COR-L47 (cell line): ENCODE measurements around the gene SPRED1.

ENCODE experiments used
- DNase-seq: peaks from one replicate; lab custom pipeline; 2025; lab: John Stamatoyannopoulos, UW

Gene SPRED1

GRCh38 chr15:38281031-38281430 lies 28.4 kb downstream of the SPRED1 start:
- no peak for DNase-seq

- no peak for DNase-seq
These were observed 30.4 kb downstream of the SPRED1 start for GRCh38 chr15:38283010-38283409.

DNA sequence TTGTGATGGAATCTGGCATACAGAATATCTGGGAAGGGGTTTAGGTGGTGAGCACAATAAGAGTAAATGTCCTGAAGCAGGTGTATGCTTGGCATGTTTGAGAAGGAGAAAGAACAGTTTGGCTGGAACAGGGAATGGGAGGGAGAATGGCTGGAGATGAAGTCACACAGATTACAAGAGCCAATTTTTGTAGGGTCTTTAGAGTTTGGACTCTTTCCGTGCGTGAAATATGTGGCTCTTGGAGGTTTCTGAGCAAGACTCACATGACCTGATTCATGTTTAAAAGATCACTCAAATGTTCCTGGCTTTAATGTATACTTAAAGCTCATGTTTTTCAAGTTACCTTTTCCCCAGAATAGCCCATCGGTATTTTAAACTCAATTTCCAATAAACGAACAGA lies 32.8 kb downstream of the SPRED1 start:
- DNase-seq, result no peak

- no peak for DNase-seq
These were observed 41.5 kb downstream of the SPRED1 start for GRCh38 chr15:38294126-38294525.

DNA sequence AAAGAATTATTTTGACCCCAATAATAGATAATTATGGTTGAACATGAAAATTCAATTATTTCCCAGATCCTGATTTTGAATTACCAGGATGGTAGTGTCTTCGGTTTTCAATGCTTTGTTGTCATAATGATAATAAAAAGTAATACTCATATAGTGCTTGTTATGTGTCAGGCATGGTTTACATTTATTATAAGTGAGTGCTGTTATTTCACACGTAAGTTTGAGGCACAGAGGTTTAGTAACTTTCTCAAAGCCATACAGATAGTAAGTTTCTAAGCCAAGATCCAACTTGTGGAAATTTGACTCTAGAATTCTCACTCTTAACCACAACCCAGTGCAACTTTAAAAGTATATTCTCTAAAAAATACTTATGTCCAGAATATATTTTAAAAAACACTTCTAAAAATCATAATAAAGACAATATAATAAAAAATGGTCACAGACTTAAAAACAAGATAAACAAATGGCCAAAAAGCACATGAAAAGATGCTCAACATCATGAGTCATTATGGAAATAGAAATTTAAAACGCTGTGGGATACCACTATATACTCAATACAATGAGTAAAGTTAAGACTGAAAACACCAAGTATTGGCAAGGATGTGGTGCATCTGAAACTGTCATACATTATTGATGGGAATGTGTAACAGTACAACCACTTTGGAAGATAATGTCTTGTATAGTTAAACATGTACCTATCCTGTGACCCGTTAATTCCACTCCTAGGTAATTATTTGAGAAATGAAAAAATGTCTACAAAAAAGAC lies 45.2 kb downstream of the SPRED1 start:
- no peak for DNase-seq

- DNase-seq, result no peak
These were observed 46.6 kb downstream of the SPRED1 start for GRCh38 chr15:38299216-38299615.

GRCh38 chr15:38300395-38300794 lies 47.8 kb downstream of the SPRED1 start:
- DNase-seq, result no peak

DNA sequence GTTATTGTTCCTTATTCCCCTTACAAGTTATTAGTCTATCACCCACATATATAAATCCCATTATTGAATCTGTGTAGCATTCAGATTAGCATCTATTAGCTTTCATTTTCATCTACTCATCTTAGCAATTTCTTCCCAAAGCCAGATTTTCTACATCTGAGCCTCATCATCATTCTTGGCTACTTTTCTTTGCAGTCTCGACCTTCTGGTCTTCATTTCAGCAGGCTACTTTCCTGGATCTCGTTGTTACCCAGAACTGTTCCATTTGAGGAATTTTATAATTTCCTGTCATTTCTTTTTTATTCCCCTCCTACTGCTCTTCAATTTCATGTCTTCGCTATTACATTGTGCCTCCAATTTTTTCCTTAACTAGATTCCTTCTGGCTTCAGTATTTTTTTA lies 51.8 kb downstream of the SPRED1 start:
- DNase-seq, result no peak

- no peak for DNase-seq
These were observed 54.6 kb downstream of the SPRED1 start for GRCh38 chr15:38307251-38307650.

DNA sequence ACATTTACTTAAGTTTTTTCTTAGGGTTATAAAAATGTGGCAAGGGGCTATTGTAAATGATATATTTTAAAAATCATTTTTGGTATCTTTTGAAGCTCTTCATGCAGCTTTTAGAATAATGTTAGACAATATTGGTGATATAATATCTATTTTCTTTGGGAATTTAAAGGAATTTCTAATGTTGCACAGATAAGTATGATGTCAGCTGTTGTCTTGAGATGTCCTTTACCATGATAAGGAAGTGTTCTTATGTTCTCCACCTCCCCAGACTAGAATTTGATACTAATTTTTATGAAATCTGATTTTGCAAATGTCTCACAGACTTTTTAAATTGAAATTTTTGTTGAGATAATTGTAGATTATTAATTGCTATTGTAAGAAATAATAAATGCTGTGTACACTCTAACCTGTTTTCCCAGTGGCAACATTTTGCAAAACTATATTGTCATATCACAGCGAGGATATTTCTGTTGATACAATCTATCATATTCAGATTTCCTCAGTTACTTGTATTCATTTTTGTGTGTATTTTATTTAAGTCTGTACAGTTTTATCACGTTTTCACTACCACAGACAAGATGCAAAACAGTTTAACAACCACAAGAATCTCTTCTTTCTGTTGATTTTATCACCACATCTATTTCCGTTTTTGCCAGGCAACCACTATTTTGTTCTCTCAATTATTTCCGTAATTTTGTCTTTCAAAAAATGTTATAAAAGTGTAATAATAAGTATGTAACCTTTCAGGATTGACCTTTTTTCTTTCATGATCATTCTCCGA lies 55.4 kb downstream of the SPRED1 start:
- DNase-seq, result no peak

- DNase-seq, result no peak
These were observed 56.2 kb downstream of the SPRED1 start for GRCh38 chr15:38308797-38309196.

GRCh38 chr15:38312190-38312589 lies 59.6 kb downstream of the SPRED1 start:
- DNase-seq, result no peak

DNA sequence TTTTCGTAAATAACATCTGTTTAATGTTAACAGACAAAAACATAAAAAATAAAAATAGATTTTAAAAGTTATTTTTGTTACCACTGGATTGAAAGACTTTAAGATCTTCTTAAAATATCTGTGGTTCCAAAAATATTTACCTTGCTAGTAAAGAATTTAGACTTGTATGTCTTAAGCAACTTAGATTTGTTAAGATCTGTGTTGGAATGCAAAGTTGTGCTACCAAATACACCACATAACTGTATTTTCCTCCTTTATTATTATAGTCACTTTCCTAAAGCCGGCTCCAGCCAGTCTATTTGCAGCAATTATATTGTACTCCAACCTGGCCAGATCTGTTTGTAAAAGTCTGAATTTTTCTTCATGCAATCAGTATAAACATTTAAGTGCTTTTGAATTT lies 63.7 kb downstream of the SPRED1 start:
- DNase-seq, result no peak

DNA sequence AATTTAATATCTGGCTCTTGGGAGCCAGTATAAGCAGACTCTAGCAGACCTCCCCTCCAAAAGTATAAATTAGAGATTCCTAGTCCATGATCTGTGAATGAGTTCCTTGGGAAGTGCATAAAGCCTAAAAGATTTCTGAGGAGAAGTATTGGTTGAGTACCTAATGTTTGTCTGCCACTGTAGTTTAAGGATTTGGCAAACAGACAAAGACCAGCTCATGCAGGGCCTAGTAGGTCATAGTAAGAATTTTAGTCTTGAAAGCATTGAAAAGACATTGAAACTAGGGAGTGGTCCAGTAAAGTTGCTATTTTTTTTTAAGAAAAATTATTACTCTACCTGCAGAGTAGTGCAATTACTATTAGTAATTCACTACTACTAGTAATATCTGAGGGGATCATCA lies 67.5 kb downstream of the SPRED1 start:
- no peak for DNase-seq

- DNase-seq, result no peak
These were observed 68.2 kb downstream of the SPRED1 start for GRCh38 chr15:38320866-38321265.

DNA sequence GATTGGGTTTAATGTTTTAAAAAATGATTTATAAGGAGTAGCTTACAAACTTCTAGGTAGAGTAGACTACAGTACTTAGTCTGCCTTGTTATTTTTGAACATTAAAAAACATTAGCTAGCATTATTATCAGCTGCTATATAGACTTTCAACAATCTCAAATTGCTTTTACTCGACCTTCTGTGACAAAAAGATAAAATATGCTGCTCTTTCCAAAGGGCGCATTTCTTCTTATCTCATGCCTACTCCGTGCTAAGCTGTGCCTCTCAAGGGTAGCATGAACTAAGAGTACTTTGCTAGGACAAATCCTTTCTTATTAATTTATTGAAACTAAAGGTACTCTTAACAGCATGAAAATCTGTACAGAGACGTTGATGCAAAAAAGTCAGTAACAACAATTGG lies 71.3 kb downstream of the SPRED1 start:
- DNase-seq, result no peak

DNA sequence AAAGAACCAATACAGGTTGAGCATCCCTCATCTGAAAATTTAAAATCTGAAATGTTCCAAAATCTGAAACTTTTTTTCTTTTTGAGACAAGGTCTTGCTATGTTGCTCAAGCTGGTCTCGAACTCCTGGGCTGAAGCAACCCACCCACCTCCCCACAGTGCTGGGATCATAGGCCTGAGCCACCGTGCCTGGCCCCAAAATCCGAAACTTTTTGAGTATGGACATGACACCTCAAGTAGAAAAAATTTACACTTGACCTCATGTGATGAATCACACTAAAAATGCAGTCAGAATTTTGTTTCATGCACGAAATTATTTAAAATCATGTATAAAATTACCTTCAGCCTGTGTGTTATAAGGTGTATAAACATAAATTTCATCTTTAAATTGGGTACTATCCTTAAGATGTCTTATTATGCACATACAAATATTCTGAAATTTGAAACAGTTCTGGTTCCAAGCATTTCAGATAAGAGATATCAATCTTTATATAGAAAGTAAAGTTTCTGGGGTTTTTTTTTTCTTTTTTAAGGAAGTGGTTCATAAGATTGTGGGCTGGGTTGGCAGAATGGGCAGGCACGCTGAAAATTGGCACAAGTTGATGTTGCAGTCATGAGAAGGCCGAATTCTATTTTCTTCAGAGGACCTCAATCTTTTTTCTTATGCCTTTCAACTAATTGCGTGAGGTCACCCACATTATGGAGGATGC lies 72.5 kb downstream of the SPRED1 start:
- DNase-seq, result no peak

- no peak for DNase-seq
These were observed 73.0 kb downstream of the SPRED1 start for GRCh38 chr15:38325648-38325990.

DNA sequence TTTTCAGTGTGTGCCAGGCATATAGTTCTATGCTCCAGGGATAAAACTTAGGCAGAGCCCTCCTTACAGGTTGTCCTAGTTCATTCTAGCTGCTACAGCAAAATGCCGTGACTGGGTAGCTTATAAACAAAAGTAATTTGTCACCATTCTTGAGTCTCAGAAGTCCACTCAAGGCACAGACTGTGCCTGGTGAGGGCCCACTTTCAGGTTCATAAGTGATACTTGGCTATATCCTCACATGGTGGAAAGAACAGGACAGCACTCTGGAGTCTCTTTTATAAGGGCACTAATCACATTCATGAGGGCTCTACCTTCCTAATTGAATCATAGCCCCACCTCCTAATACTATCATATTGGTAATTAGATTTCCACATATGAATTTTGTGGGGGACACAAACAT lies 80.1 kb downstream of the SPRED1 start:
- DNase-seq, result no peak

DNA sequence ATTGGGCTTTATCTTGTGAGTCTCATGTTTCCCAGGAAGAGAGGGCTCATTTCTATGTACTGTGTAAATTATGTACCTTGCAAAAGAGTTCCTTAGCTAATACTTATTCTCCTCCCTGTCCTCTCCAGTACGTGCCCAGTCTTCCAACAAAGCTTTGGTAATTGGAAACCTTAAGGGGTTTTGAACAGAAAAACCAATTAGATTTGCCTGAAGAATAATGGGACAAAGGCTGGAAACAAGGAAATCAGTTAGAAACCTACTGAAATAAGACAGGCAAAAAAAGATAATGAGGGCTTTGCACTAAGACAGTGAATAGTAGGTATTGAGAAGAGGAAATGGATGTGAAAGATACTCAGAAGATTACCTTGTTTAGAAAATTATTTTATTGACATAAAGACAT lies 82.5 kb downstream of the SPRED1 start:
- no peak for DNase-seq

DNA sequence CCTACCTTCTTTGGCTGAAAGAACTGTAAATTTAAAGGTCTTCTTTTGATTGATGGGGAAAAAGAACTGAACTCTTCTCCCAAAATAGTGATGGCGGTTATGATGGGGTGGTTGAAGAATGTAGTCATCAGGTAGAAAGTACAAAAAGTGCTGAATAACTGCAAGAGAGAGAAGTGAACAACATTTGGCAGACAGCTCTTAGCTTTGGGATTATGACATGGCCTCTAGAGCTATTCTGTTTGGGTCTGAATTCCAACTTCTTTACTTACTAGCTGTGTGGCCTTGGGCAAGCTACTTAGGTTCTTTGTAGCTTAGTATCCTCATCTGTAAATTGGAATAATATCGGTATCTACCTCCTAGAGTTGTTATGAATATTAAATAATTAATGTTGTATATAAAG lies 91.7 kb downstream of the SPRED1 start:
- no peak for DNase-seq

DNA sequence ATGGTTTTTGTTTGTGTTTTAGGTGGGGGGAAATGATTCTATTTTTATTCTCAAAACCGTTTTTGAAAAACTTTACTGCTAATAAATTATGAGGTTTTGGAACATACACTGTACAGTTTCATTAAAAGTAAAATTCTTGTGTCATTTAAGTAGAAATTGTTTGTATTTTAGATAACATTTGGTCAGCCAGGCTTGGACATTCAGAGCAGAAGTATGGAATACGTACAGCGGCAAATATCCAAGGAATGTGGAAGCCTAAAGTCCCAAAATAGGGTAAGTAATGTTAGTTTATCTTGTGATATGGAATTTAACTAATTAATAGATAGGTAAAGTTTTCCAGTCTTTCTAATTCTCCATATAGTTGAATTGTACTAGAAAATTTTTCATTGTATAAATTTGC lies 96.6 kb downstream of the SPRED1 start:
- DNase-seq, result no peak

- DNase-seq, result no peak
These were observed 98.8 kb downstream of the SPRED1 start for GRCh38 chr15:38351466-38351865.
